Left cardiac atrium (tissue), 4 donors: ENCODE results near the gene RXRA. TPM values are rescaled to one million over a fixed set of nuclear protein-coding genes. Genes with fewer than 3 reads are reported as not detected.

ENCODE experiments used
- ATAC-seq, 2 donors: fragments of 200-7000 bp; cut with Tn5 transposase; one replicate each; pipeline ENCODE4 v1.9.1; 2020; ENCODE audit warnings: mild to moderate bottlenecking in 2 of 2, moderate library complexity in 2 of 2
- DNase-seq: peaks from one replicate; pipeline ENCODE4 v3.0.0-alpha.2; 2020
- intact Hi-C, 2 donors: fragments of 100-400 bp; cut with DNase I; formaldehyde crosslinking; loops; one replicate each; pipeline versions ENCODE4 v1.14.1 to v1.15.1; 2022 to 2023
- total RNA-seq, 2 donors: library from RNA; stranded (reverse); fragmentation: NEBNext Ultra II Directional; extraction: Animal tissue kit (Norgen Biotek cat#: 25700); gene quantifications; one replicate each; pipeline ENCODE4 v1.2.1, GENCODE V29; 2021
- donor health status: DM: no; HTN: yes; CAD: no.
- donor health status: DM: no; HTN: yes; CAD: no; lungs with severe emphysema.
- donor health status: DM: yes; HTN: yes; CAD: no.
- donor health status: Dilated cardiomyopathy.

RXRA gene
- total RNA-seq, 2 donors from 2014 or later: 41.6 to 67.7 TPM

- DNase-seq: no peak
- ATAC-seq: peak; percentile 2 to 31
- intact Hi-C loops: no loop called here
Measured at GRCh38 chr9:134396825-134397224, 70.6 kb downstream of the RXRA start.

GRCh38 chr9:134398756-134399155 lies 72.5 kb downstream of the RXRA start:
- no peak for ATAC-seq
- intact Hi-C loops: no loop called here

GRCh38 chr9:134399435-134400056 lies 73.3 kb downstream of the RXRA start:
- DNase-seq: no peak
- intact Hi-C loops: loop anchor here in 1 of 2 donors (10.0 kb wide), 1 partner anchor 65 kb away; no protein-coding TSS in a partner anchor
- no peak for ATAC-seq

More at GRCh38 chr9:134398756-134399155, 72.5 kb downstream of the RXRA start:
- DNase-seq: no peak

GRCh38 chr9:134400283-134400682 lies 74.0 kb downstream of the RXRA start:
- intact Hi-C loops: loop anchor here in 1 of 2 donors (10.0 kb wide), 1 partner anchor 65 kb away; no protein-coding TSS in a partner anchor
- no peak for ATAC-seq

GRCh38 chr9:134401391-134401790 lies 75.1 kb downstream of the RXRA start:
- DNase-seq: no peak
- no peak for ATAC-seq
- intact Hi-C loops: loop anchor here in 1 of 2 donors (10.0 kb wide), 1 partner anchor 67 kb away; no protein-coding TSS in a partner anchor

More at GRCh38 chr9:134400283-134400682, 74.0 kb downstream of the RXRA start:
- no peak for DNase-seq

GRCh38 chr9:134402182-134402581 lies 75.9 kb downstream of the RXRA start:
- ATAC-seq (no peak), DNase-seq (no peak)
- intact Hi-C loops: loop anchor here in 1 of 2 donors (10.0 kb wide), 1 partner anchor 67 kb away; no protein-coding TSS in a partner anchor

GRCh38 chr9:134403292-134403681 lies 77.0 kb downstream of the RXRA start:
- ATAC-seq: peak; percentile 9 to 45
- peak; percentile 62 for DNase-seq
- intact Hi-C loops: loop anchor here in 1 of 2 donors (10.0 kb wide), 1 partner anchor 68 kb away; no protein-coding TSS in a partner anchor

GRCh38 chr9:134403682-134404301 lies 77.5 kb downstream of the RXRA start:
- ATAC-seq (peak; percentile 10 to 14), DNase-seq (peak; percentile 91)
- intact Hi-C loops: loop anchor here in 1 of 2 donors (10.0 kb wide), 1 partner anchor 69 kb away; no protein-coding TSS in a partner anchor

- DNase-seq: peak; percentile 60
- intact Hi-C loops: loop anchor here in 1 of 2 donors (10.0 kb wide), 1 partner anchor 70 kb away; no protein-coding TSS in a partner anchor
- peak in 1 of 2 donors; percentile 1 for ATAC-seq
Measured at GRCh38 chr9:134404376-134405358, 78.4 kb downstream of the RXRA start.

- intact Hi-C loops: loop anchor here in 1 of 2 donors (10.0 kb wide), 1 partner anchor 71 kb away; no protein-coding TSS in a partner anchor
- ATAC-seq (no peak), DNase-seq (no peak)
Measured at GRCh38 chr9:134405527-134405926, 79.3 kb downstream of the RXRA start.

- intact Hi-C loops: loop anchor here in 1 of 2 donors (10.0 kb wide), 1 partner anchor 72 kb away; no protein-coding TSS in a partner anchor
- DNase-seq (peak; percentile 64), ATAC-seq (peak in 1 of 2 donors; percentile 2)
Measured at GRCh38 chr9:134406366-134407120, 80.3 kb downstream of the RXRA start.

- intact Hi-C loops: loop anchor here in 1 of 2 donors (10.0 kb wide), 1 partner anchor 72 kb away; no protein-coding TSS in a partner anchor
- ATAC-seq (peak; percentile 73 to 80), DNase-seq (peak; percentile 94)
Measured at GRCh38 chr9:134407121-134407779, 81.0 kb downstream of the RXRA start.

GRCh38 chr9:134408389-134408788 lies 82.1 kb downstream of the RXRA start:
- ATAC-seq (peak; percentile 2 to 8), DNase-seq (peak; percentile 58)
- intact Hi-C loops: loop anchor here in 1 of 2 donors (10.0 kb wide), 1 partner anchor 74 kb away; no protein-coding TSS in a partner anchor

GRCh38 chr9:134408939-134409737 lies 82.9 kb downstream of the RXRA start:
- no peak for ATAC-seq
- DNase-seq: no peak
- intact Hi-C loops: loop anchor here in 1 of 2 donors (10.0 kb wide), 1 partner anchor 74 kb away; no protein-coding TSS in a partner anchor

- DNase-seq (no peak), ATAC-seq (no peak)
- intact Hi-C loops: no loop called here
Measured at GRCh38 chr9:134410071-134410834, 84.0 kb downstream of the RXRA start.

- no peak for ATAC-seq
- DNase-seq: no peak
- intact Hi-C loops: no loop called here
Measured at GRCh38 chr9:134410835-134411217, 84.6 kb downstream of the RXRA start.
